Hepatocyte (in vitro differentiated cells): ENCODE data around the gene EDA. TPM values are rescaled to one million over a fixed set of nuclear protein-coding genes. Genes with fewer than 3 reads are reported as not detected.
"Not testable (repeated sequence)": the region's sequence is repeated elsewhere in the genome, so short reads cannot be mapped to it uniquely, and the experiment has no call there.

Source experiments
- DNase-seq: peaks from one replicate; pipeline ENCODE4 v3.0.0-alpha.2; 2016; ENCODE audit warnings: low spot score
- H2AFZ ChIP-seq: fragments of 200-600 bp; sonication (generic); 2 replicates; pipeline ENCODE4 v1.6.0; 2016; ENCODE audit warnings: antibody characterized with exemption, mild to moderate bottlenecking
- H3K27ac ChIP-seq: fragments of 200-600 bp; sonication (generic); 2 replicates; pipeline ENCODE4 v1.5.1; 2016; ENCODE audit warnings: mild to moderate bottlenecking
- H3K27me3 ChIP-seq: fragments of 200-600 bp; sonication (generic); 2 replicates; pipeline ENCODE4 v1.6.1; 2016
- H3K36me3 ChIP-seq: fragments of 200-600 bp; sonication (generic); replicated peaks from 2 replicates; pipeline ENCODE4 v1.5.1; 2016; ENCODE audit warnings: low read depth; ENCODE audit not compliant: insufficient read depth
- H3K4me1 ChIP-seq: fragments of 200-600 bp; sonication (generic); 2 replicates; pipeline ENCODE4 v1.5.1; 2016; ENCODE audit warnings: mild to moderate bottlenecking, moderate library complexity; ENCODE audit not compliant: insufficient read depth
- H3K4me2 ChIP-seq: fragments of 200-600 bp; sonication (generic); 2 replicates; pipeline ENCODE4 v1.6.0; 2016
- H3K4me3 ChIP-seq: fragments of 200-600 bp; sonication (generic); 2 replicates; pipeline ENCODE4 v1.5.1; 2016; ENCODE audit warnings: mild to moderate bottlenecking
- H3K79me2 ChIP-seq: fragments of 200-600 bp; sonication (generic); 2 replicates; pipeline ENCODE4 v1.6.0; 2017; ENCODE audit warnings: mild to moderate bottlenecking
- H3K9me2 ChIP-seq: fragments of 200-600 bp; sonication (generic); replicated peaks from 2 replicates; pipeline ENCODE4 v1.6.0; 2017; ENCODE audit warnings: mild to moderate bottlenecking; ENCODE audit not compliant: insufficient read depth
- H3K9me3 ChIP-seq: fragments of 200-600 bp; sonication (generic); 2 replicates; pipeline ENCODE4 v1.5.1; 2016; ENCODE audit warnings: low read depth, mild to moderate bottlenecking
- H4K20me1 ChIP-seq: fragments of 200-600 bp; sonication (generic); 2 replicates; pipeline ENCODE4 v1.6.0; 2016; ENCODE audit warnings: mild to moderate bottlenecking; ENCODE audit not compliant: insufficient read depth, poor library complexity, severe bottlenecking
- CTCF ChIP-seq: fragments of 200-600 bp; sonication (generic); IDR thresholded peaks from 2 replicates; pipeline ENCODE4 v1.5.1; 2016; ENCODE audit warnings: antibody characterized with exemption, mild to moderate bottlenecking; ENCODE audit not compliant: poor library complexity
- EZH2 ChIP-seq: fragments of 200-600 bp; sonication (generic); IDR thresholded peaks from 2 replicates; pipeline ENCODE4 v1.6.1; 2016; ENCODE audit warnings: antibody characterized with exemption, mild to moderate bottlenecking, borderline replicate concordance
- EZH2phosphoT487 ChIP-seq: fragments of 200-600 bp; sonication (generic); IDR thresholded peaks from one replicate; pipeline ENCODE4 v1.6.1; 2018; ENCODE audit warnings: antibody characterized with exemption, mild to moderate bottlenecking, low read depth, moderate library complexity; ENCODE audit not compliant: unreplicated experiment, severe bottlenecking
- WGBS: methylation state at CpG from one replicate; pipeline ENCODE4 v1.1.6; 2016; ENCODE audit warnings: low lambda C conversion rate; ENCODE audit errors: missing lambda C conversion rate; 5-methylcytosine and 5-hydroxymethylcytosine counted together
- polyA plus RNA-seq: library from polyadenylated mRNA; unstranded; fragments of >200 nt; fragmentation: Nextera tagmentation; extraction: Ambion mirVana; gene quantifications from 2 replicates; pipeline ENCODE4 v1.2.1, GENCODE V29; 2016
- total RNA-seq: library from RNA; depleted of rRNA; stranded (reverse); fragments of >200 nt; gene quantifications from 2 replicates; pipeline ENCODE4 v1.2.3, GENCODE V29; 2014

EDA gene
- total and polyA plus RNA-seq, 2 experiments from 2014 or later, result 4.7 to 19.1 TPM

- Histone ChIP-seq H3K4me1 (no peaks in the 10 kb centered on the region), H3K27ac (no peak overlapping the region), H3K4me3 (no peak overlapping the region), H3K9me2 (no peaks in the 10 kb centered on the region), H3K9me3 (no peaks in the 10 kb centered on the region), H2AFZ (no peak overlapping the region), H3K27me3 (no peaks in the 10 kb centered on the region), H3K36me3 (no peaks in the 10 kb centered on the region), H4K20me1 (no peaks in the 10 kb centered on the region), H3K79me2 (no peaks in the 10 kb centered on the region), H3K4me2 (no peak overlapping the region)
- DNase-seq, result no peak
- WGBS, result 81% methylated on average over 4 of the region's 4 CpGs
- TF ChIP-seq EZH2 (no peak), CTCF (no peak), EZH2phosphoT487 (no peak)
These were observed 199.6 kb downstream of the EDA start for GRCh38 chrX:69815519-69815918.

- no peaks in the 10 kb centered on the region for H4K20me1 ChIP-seq
- H3K4me2 ChIP-seq, result no peak overlapping the region
- H3K9me3 ChIP-seq, result no peaks in the 10 kb centered on the region
- H3K27me3 ChIP-seq, result no peaks in the 10 kb centered on the region
- H3K4me1 ChIP-seq, result no peaks in the 10 kb centered on the region
- DNase-seq, result no peak
- H3K27ac ChIP-seq, result no peak overlapping the region
- TF ChIP-seq EZH2phosphoT487, result no peak
- TF ChIP-seq CTCF, result no peak
- TF ChIP-seq EZH2, result no peak
- no peaks in the 10 kb centered on the region for H3K36me3 ChIP-seq
- H3K79me2 ChIP-seq, result no peaks in the 10 kb centered on the region
- 71% methylated on average over 3 of the region's 3 CpGs for WGBS
- no peak overlapping the region for H3K4me3 ChIP-seq
- H2AFZ ChIP-seq, result no peak overlapping the region
- no peaks in the 10 kb centered on the region for H3K9me2 ChIP-seq
These were observed 228.7 kb downstream of the EDA start for GRCh38 chrX:69844636-69845035.

GRCh38 chrX:69859999-69860398 lies 244.1 kb downstream of the EDA start:
- H2AFZ ChIP-seq, DNase-seq, H3K27ac ChIP-seq, H3K36me3 ChIP-seq, H3K9me3 ChIP-seq, H3K4me2 ChIP-seq, H3K4me3 ChIP-seq, H4K20me1 ChIP-seq, H3K4me1 ChIP-seq, H3K9me2 ChIP-seq, H3K79me2 ChIP-seq, H3K27me3 ChIP-seq: not testable (repeated sequence)

GRCh38 chrX:69876221-69876620 lies 260.3 kb downstream of the EDA start:
- Histone ChIP-seq H3K27me3 (no peaks in the 10 kb centered on the region), H2AFZ (no peak overlapping the region), H3K4me2 (no peak overlapping the region), H3K27ac (no peak overlapping the region), H4K20me1 (no peaks in the 10 kb centered on the region), H3K36me3 (no peaks in the 10 kb centered on the region), H3K4me1 (no peaks in the 10 kb centered on the region), H3K9me3 (no peaks in the 10 kb centered on the region), H3K79me2 (no peaks in the 10 kb centered on the region), H3K4me3 (no peak overlapping the region), H3K9me2 (no peaks in the 10 kb centered on the region)
- TF ChIP-seq EZH2phosphoT487 (no peak), CTCF (no peak), EZH2 (no peak)
- no peak for DNase-seq
- WGBS, result 77% methylated on average over 1 of the region's 1 CpG
